HCT116 (cell line): ENCODE data around the gene DPM2.

ENCODE experiments used
- CBX3 ChIP-seq: IDR thresholded peaks from 2 replicates; pipeline ENCODE4 v1.6.1; 2012; ENCODE audit warnings: low read depth
- CTCF ChIP-seq, 3 experiments: fragments of 200-600 bp in 1 of 3; sonication (generic) in 1 of 3; IDR thresholded peaks in 2 of 3; conservative IDR thresholded peaks in 1 of 3; 2 replicates each; pipeline ENCODE4 v1.5.1; 2012 to 2017; ENCODE audit warnings: low read depth in 2 of 3, low read length in 2 of 3, antibody characterized with exemption in 1 of 3, borderline replicate concordance in 1 of 3, control low read depth in 1 of 3, mild to moderate bottlenecking in 1 of 3, mixed read lengths in 1 of 3, mixed run types in 1 of 3, moderate library complexity in 1 of 3; ENCODE audit not compliant: insufficient read depth in 1 of 3
- EZH2 ChIP-seq: fragments of 200-600 bp; sonication (generic); IDR thresholded peaks from 2 replicates; pipeline ENCODE4 v1.6.1; 2017; ENCODE audit warnings: antibody characterized with exemption, mixed run types
- EZH2phosphoT487 ChIP-seq: fragments of 200-600 bp; IDR thresholded peaks from 2 replicates; pipeline ENCODE4 v1.6.1; 2018; ENCODE audit warnings: antibody characterized with exemption, borderline replicate concordance
- JUND ChIP-seq: IDR thresholded peaks from 2 replicates; pipeline ENCODE4 v1.6.1; 2012
- POLR2A ChIP-seq: IDR thresholded peaks from 2 replicates; pipeline ENCODE4 v1.7.0; 2011; ENCODE audit warnings: borderline replicate concordance; ENCODE audit not compliant: insufficient read depth, insufficient read length; ENCODE audit errors: extremely low read depth
- POLR2AphosphoS5 ChIP-seq: IDR thresholded peaks from 2 replicates; pipeline ENCODE4 v1.6.1; 2011; ENCODE audit warnings: mild to moderate bottlenecking, low read depth, low read length, moderate library complexity
- YY1 ChIP-seq: IDR thresholded peaks from 2 replicates; pipeline ENCODE4 v1.6.1; 2011; ENCODE audit warnings: low read length, low read depth, moderate library complexity, mild to moderate bottlenecking; ENCODE audit not compliant: insufficient replicate concordance; ENCODE audit errors: extremely low read depth
- ZNF274 ChIP-seq: fragments of 200-500 bp; sonication (Bioruptor generic); IDR thresholded peaks from 2 replicates; pipeline ENCODE4 v1.6.1; 2014; ENCODE audit warnings: mild to moderate bottlenecking, low read depth, low read length, inconsistent platforms
- TF ChIP-seq, protein P1 (sequence below): IDR thresholded peaks from 2 replicates; pipeline ENCODE4 v1.6.1; 2012; ENCODE audit warnings: low read depth
- TF ChIP-seq, protein P2 (sequence below): IDR thresholded peaks from 2 replicates; pipeline ENCODE4 v1.6.1; 2012
- TF ChIP-seq, protein P3 (sequence below): IDR thresholded peaks from 2 replicates; pipeline ENCODE4 v1.6.1; 2012

DNA sequence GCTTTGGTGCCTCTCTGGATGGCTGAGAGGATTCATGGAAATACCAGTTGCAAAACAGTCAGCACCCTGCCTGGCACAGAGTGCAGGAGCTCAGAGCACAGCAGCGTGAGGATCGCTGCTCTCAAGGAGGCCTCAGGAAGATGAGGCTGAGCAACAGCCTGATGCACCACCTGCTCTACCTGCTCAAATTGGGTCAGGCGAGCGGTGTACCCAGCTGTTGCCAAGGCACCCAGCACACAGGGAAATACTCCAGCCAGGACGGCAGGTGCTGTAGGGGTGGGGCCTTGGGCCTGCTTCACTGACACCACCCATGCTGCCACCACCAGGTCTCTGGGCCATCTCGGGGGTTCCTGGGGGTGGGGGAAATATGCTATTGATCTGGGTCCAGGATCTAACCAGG lies 38.8 kb upstream of the DPM2 start:
- TF ChIP-seq CTCF (IDR thresholded peaks at IDR 0.05 in 2 of 3, conservative IDR thresholded peaks at IDR 0.05 in 1 of 3; ENCODE audit: borderline replicate concordance in 1 of 3, insufficient read depth in 1 of 3, low read depth in 2 of 3, low read length in 2 of 3) (no peak), EZH2phosphoT487 (no peak), POLR2AphosphoS5 (no peak), JUND (no peak), POLR2A (no peak), EZH2 (no peak), ZNF274 (no peak), CBX3 (no peak), YY1 (no peak)
- TF ChIP-seq, protein P1, sequence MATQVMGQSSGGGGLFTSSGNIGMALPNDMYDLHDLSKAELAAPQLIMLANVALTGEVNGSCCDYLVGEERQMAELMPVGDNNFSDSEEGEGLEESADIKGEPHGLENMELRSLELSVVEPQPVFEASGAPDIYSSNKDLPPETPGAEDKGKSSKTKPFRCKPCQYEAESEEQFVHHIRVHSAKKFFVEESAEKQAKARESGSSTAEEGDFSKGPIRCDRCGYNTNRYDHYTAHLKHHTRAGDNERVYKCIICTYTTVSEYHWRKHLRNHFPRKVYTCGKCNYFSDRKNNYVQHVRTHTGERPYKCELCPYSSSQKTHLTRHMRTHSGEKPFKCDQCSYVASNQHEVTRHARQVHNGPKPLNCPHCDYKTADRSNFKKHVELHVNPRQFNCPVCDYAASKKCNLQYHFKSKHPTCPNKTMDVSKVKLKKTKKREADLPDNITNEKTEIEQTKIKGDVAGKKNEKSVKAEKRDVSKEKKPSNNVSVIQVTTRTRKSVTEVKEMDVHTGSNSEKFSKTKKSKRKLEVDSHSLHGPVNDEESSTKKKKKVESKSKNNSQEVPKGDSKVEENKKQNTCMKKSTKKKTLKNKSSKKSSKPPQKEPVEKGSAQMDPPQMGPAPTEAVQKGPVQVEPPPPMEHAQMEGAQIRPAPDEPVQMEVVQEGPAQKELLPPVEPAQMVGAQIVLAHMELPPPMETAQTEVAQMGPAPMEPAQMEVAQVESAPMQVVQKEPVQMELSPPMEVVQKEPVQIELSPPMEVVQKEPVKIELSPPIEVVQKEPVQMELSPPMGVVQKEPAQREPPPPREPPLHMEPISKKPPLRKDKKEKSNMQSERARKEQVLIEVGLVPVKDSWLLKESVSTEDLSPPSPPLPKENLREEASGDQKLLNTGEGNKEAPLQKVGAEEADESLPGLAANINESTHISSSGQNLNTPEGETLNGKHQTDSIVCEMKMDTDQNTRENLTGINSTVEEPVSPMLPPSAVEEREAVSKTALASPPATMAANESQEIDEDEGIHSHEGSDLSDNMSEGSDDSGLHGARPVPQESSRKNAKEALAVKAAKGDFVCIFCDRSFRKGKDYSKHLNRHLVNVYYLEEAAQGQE: no peak
- TF ChIP-seq, protein P2, sequence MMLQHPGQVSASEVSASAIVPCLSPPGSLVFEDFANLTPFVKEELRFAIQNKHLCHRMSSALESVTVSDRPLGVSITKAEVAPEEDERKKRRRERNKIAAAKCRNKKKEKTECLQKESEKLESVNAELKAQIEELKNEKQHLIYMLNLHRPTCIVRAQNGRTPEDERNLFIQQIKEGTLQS: no peak
- TF ChIP-seq, protein P3, sequence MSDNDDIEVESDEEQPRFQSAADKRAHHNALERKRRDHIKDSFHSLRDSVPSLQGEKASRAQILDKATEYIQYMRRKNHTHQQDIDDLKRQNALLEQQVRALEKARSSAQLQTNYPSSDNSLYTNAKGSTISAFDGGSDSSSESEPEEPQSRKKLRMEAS: no peak
